Measurements from ENCODE around the gene DSN1.

Gene DSN1

GRCh38 chr20:36795691-36796090, 22.1 kb upstream of the DSN1 start:
- DNase-seq (ENCODE audit: low spot score), result no peak

- no peak for DNase-seq (ENCODE audit: low spot score)
These were observed 20.5 kb upstream of the DSN1 start for GRCh38 chr20:36794116-36794474.

- no peak for DNase-seq (ENCODE audit: low spot score)
These were observed 19.9 kb upstream of the DSN1 start for GRCh38 chr20:36793294-36794115.

GRCh38 chr20:36792422-36792821, 18.9 kb upstream of the DSN1 start:
- no peak for DNase-seq (ENCODE audit: low spot score)

- no peak for DNase-seq (ENCODE audit: low spot score)
These were observed 18.3 kb upstream of the DSN1 start for GRCh38 chr20:36791862-36792261.

GRCh38 chr20:36786663-36787062, 13.1 kb upstream of the DSN1 start:
- no peak for DNase-seq (ENCODE audit: low spot score)

GRCh38 chr20:36786246-36786645, 12.7 kb upstream of the DSN1 start:
- DNase-seq (ENCODE audit: low spot score), result no peak

- no peak for DNase-seq (ENCODE audit: low spot score)
These were observed 11.7 kb upstream of the DSN1 start for GRCh38 chr20:36785308-36785707.

- no peak for DNase-seq (ENCODE audit: low spot score)
These were observed 11.3 kb upstream of the DSN1 start for GRCh38 chr20:36784900-36785299.

GRCh38 chr20:36784116-36784515, 10.6 kb upstream of the DSN1 start:
- no peak for DNase-seq (ENCODE audit: low spot score)

- DNase-seq (ENCODE audit: low spot score), result no peak
These were observed 6.1 kb upstream of the DSN1 start for GRCh38 chr20:36779656-36780025.

GRCh38 chr20:36778831-36779655, 5.5 kb upstream of the DSN1 start:
- no peak for DNase-seq (ENCODE audit: low spot score)

GRCh38 chr20:36777576-36777975, 4.0 kb upstream of the DSN1 start:
- DNase-seq (ENCODE audit: low spot score), result no peak

GRCh38 chr20:36777167-36777566, 3.6 kb upstream of the DSN1 start:
- DNase-seq (ENCODE audit: low spot score), result no peak

- DNase-seq (ENCODE audit: low spot score), result no peak
These were observed 2.3 kb upstream of the DSN1 start for GRCh38 chr20:36775826-36776225.

GRCh38 chr20:36775196-36775595, 1.6 kb upstream of the DSN1 start:
- DNase-seq (ENCODE audit: low spot score), result no peak

GRCh38 chr20:36773107-36773596, 411 bp downstream of the DSN1 start:
- DNase-seq (ENCODE audit: low spot score), result no peak

GRCh38 chr20:36770680-36771079, 2.9 kb downstream of the DSN1 start:
- DNase-seq (ENCODE audit: low spot score), result no peak

GRCh38 chr20:36768768-36769430, 4.7 kb downstream of the DSN1 start:
- no peak for DNase-seq (ENCODE audit: low spot score)

GRCh38 chr20:36761125-36761524, 12.4 kb downstream of the DSN1 start:
- no peak for DNase-seq (ENCODE audit: low spot score)

GRCh38 chr20:36760647-36761046, 12.9 kb downstream of the DSN1 start:
- no peak for DNase-seq (ENCODE audit: low spot score)

GRCh38 chr20:36758276-36758675, 15.3 kb downstream of the DSN1 start:
- DNase-seq (ENCODE audit: low spot score), result no peak

GRCh38 chr20:36756496-36756895, 17.1 kb downstream of the DSN1 start:
- no peak for DNase-seq (ENCODE audit: low spot score)
